Gastroesophageal sphincter (tissue), 4 donors: Measurements from ENCODE around the gene OR8I2. TPM values are rescaled to one million over a fixed set of nuclear protein-coding genes. Genes with fewer than 3 reads are reported as not detected.
"Not testable (repeated sequence)": the region's sequence is repeated elsewhere in the genome, so short reads cannot be mapped to it uniquely, and the experiment has no call there.

Experiments used
- ATAC-seq: fragments of 150-250 bp; one replicate; pipeline ENCODE4 v1.9.1; 2016; ENCODE audit warnings: mild to moderate bottlenecking, moderate library complexity
- H3K27ac ChIP-seq, 4 donors: fragments of 200-600 bp; sonication (generic) in 3 of 4; 1 replicate in 3 of 4; 2 replicates in 1 of 4; pipeline ENCODE4 v1.5.1; 2016 to 2019
- H3K27me3 ChIP-seq: fragments of 200-600 bp; sonication (generic); one replicate; pipeline ENCODE4 v1.5.1; 2019
- H3K36me3 ChIP-seq, 2 donors: fragments of 200-600 bp; sonication (generic); one replicate each; pipeline ENCODE4 v1.5.1; 2019; ENCODE audit warnings: control low read depth in 1 of 2
- H3K4me1 ChIP-seq, 3 donors: fragments of 200-600 bp; sonication (generic); 1 replicate in 2 of 3; 2 replicates in 1 of 3; pipeline ENCODE4 v1.5.1; 2016 to 2019; ENCODE audit warnings: control low read depth in 2 of 3
- H3K4me3 ChIP-seq, 2 donors: fragments of 200-600 bp; sonication (generic); one replicate each; pipeline ENCODE4 v1.5.1; 2019; ENCODE audit warnings: mild to moderate bottlenecking in 1 of 2, moderate library complexity in 1 of 2
- H3K9me3 ChIP-seq, 3 donors: fragments of 200-600 bp; sonication (generic); one replicate each; pipeline ENCODE4 v1.5.1; 2017 to 2019; ENCODE audit warnings: control low read depth in 2 of 3
- EP300 ChIP-seq: sonication (generic); formaldehyde crosslinking; IDR thresholded peaks from one replicate; pipeline ENCODE4 v1.6.1; 2017; ENCODE audit warnings: antibody characterized with exemption, mild to moderate bottlenecking
- POLR2A ChIP-seq, 2 donors: fragments of 450-650 bp; IDR thresholded peaks; one replicate each; pipeline ENCODE4 v1.6.1; 2017; ENCODE audit warnings: antibody characterized with exemption in 2 of 2, mild to moderate bottlenecking in 2 of 2, moderate library complexity in 1 of 2
- POLR2AphosphoS5 ChIP-seq: sonication (generic); formaldehyde crosslinking; IDR thresholded peaks from one replicate; pipeline ENCODE4 v1.6.1; 2017; ENCODE audit warnings: antibody characterized with exemption
- WGBS, 2 donors: methylation state at CpG; one replicate each; pipeline ENCODE4 v1.1.5; 2018; ENCODE audit warnings: low coverage in 1 of 2; 5-methylcytosine and 5-hydroxymethylcytosine counted together
- total RNA-seq, 4 donors: library from RNA; depleted of rRNA; stranded (reverse); fragments of >200 nt; gene quantifications; one replicate each; pipeline ENCODE4 v1.1.0, GENCODE V29; 2016
- TF ChIP-seq, protein P1 (sequence below), 4 experiments: fragments of 200-600 bp in 2 of 4; fragments of 450-650 bp in 2 of 4; sonication (generic) in 1 of 4; IDR thresholded peaks; one replicate each; pipeline ENCODE4 v1.5.1; 2017 to 2019; ENCODE audit warnings: antibody characterized with exemption in 4 of 4, mild to moderate bottlenecking in 2 of 4, moderate library complexity in 2 of 4

OR8I2 gene
- total RNA-seq, 4 donors from 2014 or later: not detected

DNA sequence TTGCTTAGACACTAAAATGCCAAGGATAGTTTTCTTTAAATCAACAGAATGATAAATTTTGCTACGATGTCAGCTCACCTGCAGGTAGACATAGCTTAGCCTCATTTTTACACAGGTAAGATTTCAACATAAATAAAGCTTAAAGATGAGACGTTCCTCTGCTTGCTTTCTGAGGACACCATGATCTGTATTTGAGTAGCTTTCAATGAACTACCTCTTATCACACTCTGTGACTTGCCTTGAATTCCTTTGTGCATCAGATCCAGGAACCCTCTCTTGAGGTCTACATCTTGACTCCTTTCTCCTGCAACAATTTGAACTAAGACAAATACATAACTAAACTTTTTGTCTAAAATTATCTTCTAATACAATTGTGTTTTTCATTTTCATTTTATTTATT lies 26.1 kb upstream of the OR8I2 start:
- Histone ChIP-seq H3K9me3 (no peaks in the 10 kb centered on the region), H3K36me3 (no peaks in the 10 kb centered on the region), H3K27me3 (no peaks in the 10 kb centered on the region), H3K4me1 (no peaks in the 10 kb centered on the region), H3K4me3 (no peak overlapping the region), H3K27ac (no peak overlapping the region)
- TF ChIP-seq POLR2A (IDR thresholded peaks at IDR 0.05) (no peak), POLR2AphosphoS5 (no peak), EP300 (no peak)
- TF ChIP-seq, protein P1, sequence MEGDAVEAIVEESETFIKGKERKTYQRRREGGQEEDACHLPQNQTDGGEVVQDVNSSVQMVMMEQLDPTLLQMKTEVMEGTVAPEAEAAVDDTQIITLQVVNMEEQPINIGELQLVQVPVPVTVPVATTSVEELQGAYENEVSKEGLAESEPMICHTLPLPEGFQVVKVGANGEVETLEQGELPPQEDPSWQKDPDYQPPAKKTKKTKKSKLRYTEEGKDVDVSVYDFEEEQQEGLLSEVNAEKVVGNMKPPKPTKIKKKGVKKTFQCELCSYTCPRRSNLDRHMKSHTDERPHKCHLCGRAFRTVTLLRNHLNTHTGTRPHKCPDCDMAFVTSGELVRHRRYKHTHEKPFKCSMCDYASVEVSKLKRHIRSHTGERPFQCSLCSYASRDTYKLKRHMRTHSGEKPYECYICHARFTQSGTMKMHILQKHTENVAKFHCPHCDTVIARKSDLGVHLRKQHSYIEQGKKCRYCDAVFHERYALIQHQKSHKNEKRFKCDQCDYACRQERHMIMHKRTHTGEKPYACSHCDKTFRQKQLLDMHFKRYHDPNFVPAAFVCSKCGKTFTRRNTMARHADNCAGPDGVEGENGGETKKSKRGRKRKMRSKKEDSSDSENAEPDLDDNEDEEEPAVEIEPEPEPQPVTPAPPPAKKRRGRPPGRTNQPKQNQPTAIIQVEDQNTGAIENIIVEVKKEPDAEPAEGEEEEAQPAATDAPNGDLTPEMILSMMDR (IDR thresholded peaks at IDR 0.05): no peak
- ATAC-seq: no peak
- 56 to 58% methylated on average over 2 of the region's 2 CpGs for WGBS, 2 donors

DNA sequence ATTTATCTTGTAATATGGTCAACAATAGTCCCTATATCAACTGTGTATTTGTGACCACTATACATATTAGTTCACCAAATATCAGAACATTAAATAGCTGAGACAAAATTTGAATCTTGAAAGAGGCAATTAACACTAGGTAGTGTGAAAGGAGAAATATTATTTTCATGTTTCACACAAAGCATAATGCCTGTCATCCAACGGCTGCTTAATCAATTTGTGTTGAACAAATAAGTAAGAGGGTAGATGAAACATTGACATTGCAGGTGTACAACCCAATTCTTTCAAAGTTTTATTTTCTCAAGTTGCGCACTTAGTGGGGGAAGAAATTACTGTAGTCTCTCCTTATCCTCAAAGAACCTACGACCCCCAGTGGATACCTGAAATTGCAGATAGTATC lies 3.4 kb upstream of the OR8I2 start:
- no peak for TF ChIP-seq POLR2AphosphoS5
- TF ChIP-seq POLR2A (IDR thresholded peaks at IDR 0.05): no peak
- no peak for TF ChIP-seq EP300
- TF ChIP-seq, protein P1 (IDR thresholded peaks at IDR 0.05): no peak
- ATAC-seq: no peak

DNA sequence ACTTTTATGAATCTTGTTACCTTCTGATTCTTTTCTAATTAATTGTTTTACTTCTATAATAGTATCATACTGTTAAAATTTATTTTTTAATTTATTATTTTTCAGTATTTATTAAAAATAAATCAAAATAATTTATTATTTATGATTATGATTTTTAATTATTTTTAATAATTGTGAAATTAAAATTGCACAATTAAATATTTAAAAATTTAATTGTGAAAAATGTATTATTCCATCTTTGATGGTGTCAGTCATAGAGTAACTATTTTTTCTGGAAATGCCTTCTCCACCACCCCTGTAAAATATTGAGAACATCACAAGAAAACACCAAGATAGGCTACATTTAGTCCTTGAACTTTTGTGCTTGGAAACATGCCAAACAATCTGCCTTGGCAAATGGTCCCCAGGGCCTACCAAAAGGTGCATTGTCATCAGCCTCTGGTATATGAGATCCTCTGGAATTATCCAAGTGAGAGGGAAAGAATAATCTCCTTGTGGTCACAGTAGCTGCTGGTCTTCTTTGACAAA lies 10.2 kb downstream of the OR8I2 start, which contains the start of gene OR8H2:
OR8H2 (plus strand) TSS at position 478 of the 528 bp plus-strand sequence. CDS start 1,356 bp downstream, outside the sequence.
- no peak within 1 kb of the TSS for H3K27ac ChIP-seq
- H3K36me3 ChIP-seq: no peaks in the 10 kb centered on the region
- TF ChIP-seq POLR2AphosphoS5: no peak
- TF ChIP-seq, protein P1 (IDR thresholded peaks at IDR 0.05): no peak
- no peak for ATAC-seq
- no peaks in the 10 kb centered on the region for H3K4me1 ChIP-seq
- H3K9me3 ChIP-seq: no peaks in the 10 kb centered on the region
- H3K4me3 ChIP-seq: no peak within 1 kb of the TSS
- no peaks in the 10 kb centered on the region for H3K27me3 ChIP-seq

More for the DNA sequence above, 3.4 kb upstream of the OR8I2 start:
- H3K27me3 ChIP-seq: no peaks in the 10 kb centered on the region
- WGBS, 2 donors: 52 to 81% methylated on average over 3 of the region's 3 CpGs
- H3K9me3 ChIP-seq: no peaks in the 10 kb centered on the region
- H3K4me1 ChIP-seq: no peaks in the 10 kb centered on the region
- no peak overlapping the region for H3K27ac ChIP-seq
- no peak overlapping the region for H3K4me3 ChIP-seq
- no peaks in the 10 kb centered on the region for H3K36me3 ChIP-seq

DNA sequence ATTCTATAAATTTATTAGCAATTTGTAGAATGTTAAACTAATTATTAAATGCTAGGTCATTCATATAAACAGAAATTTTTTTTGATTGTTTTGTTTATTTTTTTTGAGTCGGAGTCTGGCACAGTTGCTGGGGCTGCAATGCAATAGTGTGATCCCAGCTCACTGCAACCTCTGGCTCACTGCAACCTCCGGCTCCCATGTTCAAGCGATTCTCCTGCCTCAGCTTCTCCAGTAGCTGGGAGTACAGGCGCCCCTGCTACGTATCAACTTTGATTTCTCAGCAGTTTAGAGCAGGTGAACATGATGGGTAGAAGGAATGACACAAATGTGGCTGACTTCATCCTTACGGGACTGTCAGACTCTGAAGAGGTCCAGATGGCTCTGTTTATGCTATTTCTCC lies 29.0 kb downstream of the OR8I2 start, which contains the start of gene OR8H3:
OR8H3 (plus strand) TSS at position 301 of the 400 bp plus-strand sequence; CDS start at position 301, 0 bp downstream.
- no peaks in the 10 kb centered on the region for H3K27me3 ChIP-seq
- H3K9me3 ChIP-seq: peaks cover 0 to 3% (median 0%) of the 10 kb centered on the region in 3 donors
- H3K36me3 ChIP-seq: no peaks in the 10 kb centered on the region
- no peak for ATAC-seq
- TF ChIP-seq POLR2AphosphoS5 (no peak), EP300 (no peak), POLR2A (IDR thresholded peaks at IDR 0.05) (no peak)
- TF ChIP-seq, protein P1 (IDR thresholded peaks at IDR 0.05): no peak
- 54 to 70% methylated on average over 3 to 6 of the region's 6 CpGs for WGBS, 2 donors
- no peak within 1 kb of the TSS for H3K27ac ChIP-seq
- no peak within 1 kb of the TSS for H3K4me3 ChIP-seq
- H3K4me1 ChIP-seq: no peaks in the 10 kb centered on the region

DNA sequence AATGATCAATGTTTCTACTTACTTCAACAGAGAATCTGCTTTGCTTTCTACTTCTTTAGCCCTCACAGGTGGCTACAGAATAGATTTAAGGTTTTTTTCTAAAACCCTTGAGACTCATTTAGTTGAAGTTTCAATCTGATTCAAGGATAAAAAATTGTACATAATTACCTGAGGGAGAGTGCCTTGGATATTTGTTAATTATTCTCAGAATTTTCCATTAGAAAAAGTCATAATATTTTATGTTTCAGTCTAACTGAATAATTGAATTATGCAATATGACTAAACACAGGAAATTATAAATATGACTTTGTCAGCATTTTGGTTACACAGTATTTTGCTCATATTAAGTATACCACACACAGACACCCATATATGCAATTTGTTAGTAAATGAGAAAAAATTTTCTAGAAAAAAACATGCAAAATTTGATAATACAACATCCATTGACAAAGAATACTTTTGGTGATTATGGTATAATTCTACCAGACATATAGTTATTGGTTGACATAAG lies 47.1 kb downstream of the OR8I2 start, which contains the start of gene OR8J3:
OR8J3 (minus strand) TSS at position 51 of the 511 bp plus-strand sequence. CDS start 2,483 bp downstream, outside the sequence.
- no peak within 1 kb of the TSS for H3K4me3 ChIP-seq
- no peaks in the 10 kb centered on the region for H3K4me1 ChIP-seq
- no peak for ATAC-seq
- no peaks in the 10 kb centered on the region for H3K36me3 ChIP-seq
- TF ChIP-seq, protein P1 (IDR thresholded peaks at IDR 0.05): no peak
- TF ChIP-seq POLR2AphosphoS5 (no peak), EP300 (no peak), POLR2A (IDR thresholded peaks at IDR 0.05) (no peak)
- no peaks in the 10 kb centered on the region for H3K27me3 ChIP-seq
- no peak within 1 kb of the TSS for H3K27ac ChIP-seq
- H3K9me3 ChIP-seq: peaks cover 0 to 3% (median 0%) of the 10 kb centered on the region in 3 donors

DNA sequence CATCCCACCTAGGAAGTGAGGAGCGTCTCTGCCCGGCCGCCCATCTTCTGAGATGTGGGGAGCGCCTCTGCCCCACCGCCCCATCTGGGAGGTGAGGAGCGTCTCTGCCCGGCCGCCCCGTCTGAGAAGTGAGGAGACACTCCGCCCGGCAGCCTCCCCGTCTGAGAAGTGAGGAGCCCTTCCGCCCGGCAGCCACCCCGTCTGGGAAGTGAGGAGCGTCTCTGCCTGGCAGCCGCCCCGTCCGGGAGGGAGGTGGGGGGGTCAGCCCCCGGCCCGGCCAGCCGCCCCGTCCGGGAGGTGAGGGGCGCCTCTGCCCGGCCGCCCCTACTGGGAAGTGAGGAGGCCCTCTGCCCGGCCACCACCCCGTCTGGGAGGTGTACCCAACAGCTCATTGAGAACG lies 50.6 kb downstream of the OR8I2 start:
- not testable (repeated sequence) for H3K4me1 ChIP-seq, H3K36me3 ChIP-seq, H3K27ac ChIP-seq, H3K9me3 ChIP-seq, ATAC-seq, H3K27me3 ChIP-seq, H3K4me3 ChIP-seq
- no CpG with 5 or more reads among the region's 30 CpGs for WGBS, 2 donors
